HepG2 (cell line): ENCODE data around the gene KRT12. TPM values are rescaled to one million over a fixed set of nuclear protein-coding genes. Genes with fewer than 3 reads are reported as not detected.

Experiments
- AKAP8 ChIP-seq: sonication (generic); formaldehyde crosslinking; IDR thresholded peaks from 2 replicates; pipeline ENCODE4 v1.5.1; 2020; ENCODE audit warnings: mild to moderate bottlenecking, missing genetic modification reagents
- BHLHE40 ChIP-seq: IDR thresholded peaks from 2 replicates; pipeline ENCODE4 v1.6.1; 2011; ENCODE audit warnings: low read length, improper control_type of control experiment
- ISX ChIP-seq: sonication (generic); formaldehyde crosslinking; conservative IDR thresholded peaks from 2 replicates; pipeline ENCODE4 v1.5.0; 2020; ENCODE audit warnings: missing genetic modification reagents
- MED1 ChIP-seq: sonication (generic); formaldehyde crosslinking; IDR thresholded peaks from 2 replicates; pipeline ENCODE4 v1.4.0; 2020; ENCODE audit warnings: missing genetic modification reagents
- MED8 ChIP-seq: sonication (generic); formaldehyde crosslinking; IDR thresholded peaks from 2 replicates; pipeline ENCODE4 v1.8.1; 2023; ENCODE audit warnings: mild to moderate bottlenecking, missing genetic modification reagents; ENCODE audit not compliant: insufficient replicate concordance
- PRDM10 ChIP-seq: sonication (generic); formaldehyde crosslinking; IDR thresholded peaks from 2 replicates; pipeline ENCODE4 v1.4.0; 2020; ENCODE audit warnings: low read depth, missing genetic modification reagents
- RFXAP ChIP-seq: sonication (generic); formaldehyde crosslinking; IDR thresholded peaks from 2 replicates; pipeline ENCODE4 v1.4.0; 2020; ENCODE audit warnings: missing genetic modification reagents, borderline replicate concordance
- SRF ChIP-seq: IDR thresholded peaks from 2 replicates; pipeline ENCODE4 v1.6.1; 2011; ENCODE audit warnings: mild to moderate bottlenecking, low read depth, low read length, moderate library complexity
- ZBTB20 ChIP-seq: sonication (generic); formaldehyde crosslinking; IDR thresholded peaks from 2 replicates; pipeline ENCODE4 v1.8.1; 2023; ENCODE audit warnings: missing genetic modification reagents, low read depth, mild to moderate bottlenecking, borderline replicate concordance
- ZBTB40 ChIP-seq, 2 experiments: fragments of 450-650 bp in 1 of 2; sonication (generic) in 1 of 2; formaldehyde crosslinking in 1 of 2; IDR thresholded peaks; 2 replicates each; pipeline versions ENCODE4 v1.6.1 to v1.8.0; 2016 to 2022; ENCODE audit warnings: antibody characterized with exemption in 1 of 2, mild to moderate bottlenecking in 1 of 2, missing genetic modification reagents in 1 of 2
- ZEB1 ChIP-seq: IDR thresholded peaks from 2 replicates; pipeline ENCODE4 v1.6.1; 2012; ENCODE audit warnings: mild to moderate bottlenecking, low read depth, inconsistent platforms; ENCODE audit not compliant: insufficient replicate concordance
- ZNF20 ChIP-seq: sonication (generic); formaldehyde crosslinking; IDR thresholded peaks from 2 replicates; pipeline ENCODE4 v1.4.0; 2020; ENCODE audit warnings: mild to moderate bottlenecking, moderate library complexity, missing genetic modification reagents
- ZNF33A ChIP-seq: sonication (generic); formaldehyde crosslinking; IDR thresholded peaks from 2 replicates; pipeline ENCODE4 v1.5.1; 2020; ENCODE audit warnings: missing genetic modification reagents, mild to moderate bottlenecking, moderate library complexity, borderline replicate concordance
- ZNF652 ChIP-seq: IDR thresholded peaks from 2 replicates; pipeline ENCODE4 v1.6.1; 2016; ENCODE audit warnings: low read depth, borderline replicate concordance
- ZNF672 ChIP-seq: sonication (generic); formaldehyde crosslinking; IDR thresholded peaks from 2 replicates; pipeline ENCODE4 v1.8.1; 2022; ENCODE audit warnings: missing genetic modification reagents
- ZNF788 ChIP-seq: sonication (generic); formaldehyde crosslinking; IDR thresholded peaks from 2 replicates; pipeline ENCODE4 v1.5.0; 2020; ENCODE audit warnings: mild to moderate bottlenecking, missing genetic modification reagents, borderline replicate concordance
- polyA plus RNA-seq, 8 experiments: library from polyadenylated mRNA; depleted of rRNA in 3 of 8; stranded (reverse) in 7 of 8; unstranded in 1 of 8; fragments of >200 nt; fragmentation: Illumina TruSeq in 4 of 8; extraction: Trizol in 4 of 8; gene quantifications; 2 replicates each; pipeline versions ENCODE4 v1.2.1 to v1.2.3, GENCODE V29; 2011 to 2016; ENCODE audit warnings: low read depth in 4 of 8, missing spikeins in 1 of 8, mixed read lengths in 1 of 8; ENCODE audit not compliant: insufficient read depth in 1 of 8
- total RNA-seq, 5 experiments: library from RNA; depleted of rRNA; stranded (reverse); fragments of >200 nt; fragmentation: Illumina TruSeq; extraction: Trizol; gene quantifications; 2 replicates each; pipeline ENCODE4 v1.2.3, GENCODE V29; 2016; ENCODE audit warnings: low read depth in 1 of 5

KRT12 gene
- total and polyA plus RNA-seq, 2 of the 13 experiments (the other 11 are each of a cell fraction or from before 2014, with no cell fraction given), result 0.07 to 0.09 TPM

GRCh38 chr17:40901981-40902474, 35.0 kb upstream of the KRT12 start (continued):
- 0 out of 2 replicates have a peak, but pooled peaks have one; percentile 37 for TF ChIP-seq PRDM10
- no peak for TF ChIP-seq ZEB1
- no peak for TF ChIP-seq MED8
- no peak for TF ChIP-seq RFXAP
- TF ChIP-seq ZNF788 (CRISPR knock-in tag), result no peak
- 0 out of 2 replicates have a peak, but pooled peaks have one; percentile 29 for TF ChIP-seq BHLHE40
- no peak for TF ChIP-seq ZBTB40 (IDR thresholded peaks at IDR 0.05)
- TF ChIP-seq ZBTB40 (CRISPR knock-in tag; IDR thresholded peaks at IDR 0.05), result no peak
- peak; percentile 62; the same call in 1 of the 2 replicates for TF ChIP-seq ZNF652 (CRISPR knock-in tag)
- no peak for TF ChIP-seq AKAP8 (CRISPR knock-in tag)
- peak; percentile 94 for TF ChIP-seq MED1
- TF ChIP-seq SRF, result 0 out of 2 replicates have a peak, but pooled peaks have one; percentile 44
- peak; percentile 42; the same call in 1 of the 2 replicates for TF ChIP-seq ZBTB20 (CRISPR knock-in tag)
- TF ChIP-seq ZNF33A (CRISPR knock-in tag), result no peak
- TF ChIP-seq ZNF20 (CRISPR knock-in tag), result no peak
- TF ChIP-seq ZNF672 (CRISPR knock-in tag), result no peak
- TF ChIP-seq ISX (CRISPR knock-in tag), result no peak
